Endodermal cell (in vitro differentiated cells): ENCODE data around the gene FNBP1. TPM values are rescaled to one million over a fixed set of nuclear protein-coding genes. Genes with fewer than 3 reads are reported as not detected.

ENCODE experiments used
- DNase-seq: peaks from one replicate; pipeline ENCODE4 v3.0.0-alpha.2; 2017
- H3K27ac ChIP-seq: 2 replicates; pipeline ENCODE4 v1.5.1; 2013; ENCODE audit warnings: mild to moderate bottlenecking, low read depth, low read length, moderate library complexity
- H3K27me3 ChIP-seq: 2 replicates; pipeline ENCODE4 v1.6.1; 2013; ENCODE audit warnings: mild to moderate bottlenecking, low read length, moderate library complexity; ENCODE audit not compliant: insufficient read depth, control insufficient read depth, poor library complexity, severe bottlenecking
- H3K36me3 ChIP-seq: 2 replicates; pipeline ENCODE4 v1.7.0; 2013; ENCODE audit warnings: mild to moderate bottlenecking, low read length, moderate library complexity; ENCODE audit not compliant: control insufficient read depth, insufficient read depth
- H3K4me1 ChIP-seq: one replicate; pipeline ENCODE4 v1.7.0; 2013; ENCODE audit warnings: low read length; ENCODE audit not compliant: control insufficient read depth, insufficient read depth
- H3K4me3 ChIP-seq: 2 replicates; pipeline ENCODE4 v1.5.1; 2013; ENCODE audit warnings: mild to moderate bottlenecking, low read length, moderate library complexity
- H3K9ac ChIP-seq: 2 replicates; pipeline ENCODE4 v1.6.1; 2013; ENCODE audit warnings: mild to moderate bottlenecking, low read length, moderate library complexity; ENCODE audit not compliant: poor library complexity, severe bottlenecking; ENCODE audit errors: extremely low read depth
- H3K9me3 ChIP-seq: 2 replicates; pipeline ENCODE4 v1.6.1; 2013; ENCODE audit warnings: mild to moderate bottlenecking, low read length, moderate library complexity; ENCODE audit not compliant: control insufficient read depth
- H3K27ac Mint-ChIP-seq: 2 replicates; pipeline ENCODE4 v1.8.0; 2020; ENCODE audit warnings: mixed read lengths
- H3K27me3 Mint-ChIP-seq: 2 replicates; pipeline ENCODE4 v1.8.0; 2021; ENCODE audit warnings: mild to moderate bottlenecking, mixed read lengths; ENCODE audit not compliant: insufficient read depth
- H3K36me3 Mint-ChIP-seq: 2 replicates; pipeline ENCODE4 v1.8.0; 2020; ENCODE audit warnings: low read depth, mixed read lengths
- H3K4me1 Mint-ChIP-seq: 2 replicates; pipeline ENCODE4 v1.8.0; 2020; ENCODE audit warnings: mixed read lengths
- H3K4me3 Mint-ChIP-seq: 2 replicates; pipeline ENCODE4 v1.8.0; 2020; ENCODE audit warnings: mild to moderate bottlenecking, moderate library complexity, mixed read lengths
- H3K9me3 Mint-ChIP-seq: 2 replicates; pipeline ENCODE4 v1.8.0; 2020; ENCODE audit warnings: mild to moderate bottlenecking, mixed read lengths
- CTCF ChIP-seq: fragments of 200-600 bp; sonication (generic); conservative IDR thresholded peaks from 2 replicates; pipeline ENCODE4 v1.5.0; 2021; ENCODE audit warnings: antibody characterized with exemption, mild to moderate bottlenecking
- WGBS, 2 experiments: methylation state at CpG; one replicate each; pipeline versions ENCODE4 v1.1.5 to v1.1.7; 2013; ENCODE audit warnings: missing lambda C conversion rate in 2 of 2, mixed read lengths in 1 of 2; ENCODE audit not compliant: insufficient coverage in 1 of 2, insufficient read length in 1 of 2; 5-methylcytosine and 5-hydroxymethylcytosine counted together
- total RNA-seq, 2 donors: library from RNA; stranded (reverse); fragmentation: NEBNext Ultra II Directional in 1 of 2; extraction: Animal tissue kit (Norgen Biotek cat#: 25700) in 1 of 2; gene quantifications; 2 replicates in 1 of 2; 3 replicates in 1 of 2; pipeline ENCODE4 v1.2.1, GENCODE V29; 2021

The FNBP1 gene
- total RNA-seq, 2 donors from 2014 or later, result 41.4 to 43.3 TPM

- Histone ChIP-seq H3K27ac (no peak overlapping the region), H3K9ac (no peak overlapping the region), H3K4me3 (no peak overlapping the region), H3K36me3 (peaks cover 9% of the 10 kb centered on the region), H3K9me3 (no peaks in the 10 kb centered on the region), H3K4me1 (peaks cover 15% of the 10 kb centered on the region), H3K27me3 (no peaks in the 10 kb centered on the region)
- TF ChIP-seq CTCF, result no peak
- DNase-seq, result no peak
- H3K27me3 Mint-ChIP-seq, result no peaks in the 10 kb centered on the region
- peaks cover 16% of the 10 kb centered on the region for H3K4me1 Mint-ChIP-seq
- WGBS, 2 experiments, result 87 to 88% methylated on average over 11 to 28 of the region's 28 CpGs
- no peak overlapping the region for H3K27ac Mint-ChIP-seq
- H3K36me3 Mint-ChIP-seq, result peaks cover 21% of the 10 kb centered on the region
- H3K9me3 Mint-ChIP-seq, result no peaks in the 10 kb centered on the region
- H3K4me3 Mint-ChIP-seq, result no peak overlapping the region
Measured at GRCh38 chr9:129880654-129881546, 162.1 kb downstream of the FNBP1 start.

DNA sequence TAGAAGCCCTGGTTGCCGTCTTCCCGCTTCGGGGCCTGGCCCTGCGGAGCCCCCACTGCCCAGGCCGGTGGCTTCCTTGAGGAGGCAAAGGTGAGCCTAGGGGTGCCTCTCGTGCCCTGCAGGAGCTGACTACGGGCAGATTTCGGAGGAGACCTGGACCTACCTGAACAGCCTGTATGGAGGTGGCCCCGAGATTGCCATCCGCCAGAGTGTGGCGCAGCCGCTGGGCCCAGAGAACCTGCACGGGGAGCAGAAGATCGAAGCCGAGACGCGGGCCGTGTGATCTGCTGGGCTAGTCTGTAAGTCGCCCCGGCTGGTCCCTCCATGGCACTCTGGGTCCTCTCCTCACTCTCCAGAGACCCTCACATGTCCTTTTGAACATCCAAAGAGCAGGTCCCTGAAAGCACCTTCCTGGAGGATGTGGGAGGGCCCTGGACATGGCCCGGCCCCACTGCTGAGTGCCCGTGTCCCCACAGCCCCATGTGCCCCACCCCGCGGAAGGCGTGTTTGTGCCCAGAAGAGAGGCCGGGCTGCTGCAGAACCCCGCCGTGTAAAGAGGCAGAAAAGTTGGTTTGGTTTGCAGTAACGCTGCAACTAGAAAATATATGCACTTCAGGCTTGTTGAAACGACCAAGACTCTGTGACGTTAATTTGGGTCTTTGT is 162.9 kb downstream of the FNBP1 start:
- no peak for TF ChIP-seq CTCF
- Histone ChIP-seq H3K9ac (no peak overlapping the region), H3K9me3 (no peaks in the 10 kb centered on the region), H3K27ac (no peak overlapping the region), H3K4me1 (peaks cover 11% of the 10 kb centered on the region), H3K27me3 (no peaks in the 10 kb centered on the region), H3K4me3 (no peak overlapping the region), H3K36me3 (peaks cover 9% of the 10 kb centered on the region)
- WGBS, 2 experiments, result 95 to 96% methylated on average over 31 of the region's 31 CpGs
- H3K36me3 Mint-ChIP-seq, result peaks cover 22% of the 10 kb centered on the region
- no peaks in the 10 kb centered on the region for H3K27me3 Mint-ChIP-seq
- no peaks in the 10 kb centered on the region for H3K9me3 Mint-ChIP-seq
- H3K4me3 Mint-ChIP-seq, result no peak overlapping the region
- no peak for DNase-seq
- H3K27ac Mint-ChIP-seq, result no peak overlapping the region
- peaks cover 11% of the 10 kb centered on the region for H3K4me1 Mint-ChIP-seq

GRCh38 chr9:129879103-129879699 is 163.8 kb downstream of the FNBP1 start:
- Mint-ChIP-seq H3K36me3 (peaks cover 27% of the 10 kb centered on the region), H3K4me3 (no peak overlapping the region)

More at GRCh38 chr9:129879103-129879699, 163.8 kb downstream of the FNBP1 start:
- Mint-ChIP-seq H3K4me1 (peaks cover 3% of the 10 kb centered on the region), H3K9me3 (no peaks in the 10 kb centered on the region), H3K27ac (no peak overlapping the region), H3K27me3 (no peaks in the 10 kb centered on the region)
- no peak for DNase-seq
- H3K36me3 ChIP-seq, result peaks cover 15% of the 10 kb centered on the region
- H3K27ac ChIP-seq, result no peak overlapping the region
- WGBS, 2 experiments, result 91 to 95% methylated on average over 12 to 17 of the region's 17 CpGs
- no peak overlapping the region for H3K9ac ChIP-seq
- peaks cover 3% of the 10 kb centered on the region for H3K4me1 ChIP-seq
- no peak overlapping the region for H3K4me3 ChIP-seq
- H3K27me3 ChIP-seq, result no peaks in the 10 kb centered on the region
- TF ChIP-seq CTCF, result no peak
- no peaks in the 10 kb centered on the region for H3K9me3 ChIP-seq
